H9 (cell line): ENCODE measurements around the gene PARM1. TPM values are rescaled to one million over a fixed set of nuclear protein-coding genes. Genes with fewer than 3 reads are reported as not detected.

ENCODE experiments used
- DNase-seq: peaks from one replicate; pipeline ENCODE4 v3.0.0-alpha.2; 2017
- H2AFZ ChIP-seq: one replicate; pipeline ENCODE4 v1.6.1; 2013; ENCODE audit warnings: mild to moderate bottlenecking, low read length, control low read depth, moderate library complexity
- H2AK5ac ChIP-seq: 2 replicates; pipeline ENCODE4 v1.6.1; 2013; ENCODE audit warnings: low read length, control low read depth, mixed read lengths; ENCODE audit not compliant: insufficient read length
- H2BK120ac ChIP-seq: one replicate; pipeline ENCODE4 v1.6.1; 2013; ENCODE audit warnings: low read depth, mild to moderate bottlenecking, low read length, control low read depth, inconsistent platforms; ENCODE audit not compliant: poor library complexity, severe bottlenecking
- H2BK12ac ChIP-seq: 2 replicates; pipeline ENCODE4 v1.6.1; 2013; ENCODE audit warnings: low read length, control low read depth, mixed read lengths, low read depth; ENCODE audit not compliant: insufficient read length
- H2BK15ac ChIP-seq: 2 replicates; pipeline ENCODE4 v1.6.1; 2013; ENCODE audit warnings: low read depth, low read length, control low read depth
- H2BK20ac ChIP-seq: one replicate; pipeline ENCODE4 v1.6.1; 2013; ENCODE audit warnings: low read depth, mild to moderate bottlenecking, low read length, control low read depth, inconsistent platforms; ENCODE audit not compliant: poor library complexity, severe bottlenecking
- H2BK5ac ChIP-seq: 2 replicates; pipeline ENCODE4 v1.6.1; 2013; ENCODE audit warnings: low read length, control low read depth, mixed read lengths; ENCODE audit not compliant: insufficient read length
- H3K14ac ChIP-seq: 2 replicates; pipeline ENCODE4 v1.6.1; 2013; ENCODE audit warnings: low read length, control low read depth; ENCODE audit not compliant: insufficient read depth
- H3K18ac ChIP-seq: 2 replicates; pipeline ENCODE4 v1.6.1; 2013; ENCODE audit warnings: low read depth, mild to moderate bottlenecking, mixed read lengths, low read length, control low read depth; ENCODE audit not compliant: insufficient read length
- H3K23ac ChIP-seq: 2 replicates; pipeline ENCODE4 v1.6.1; 2013; ENCODE audit warnings: low read length, control low read depth, mixed read lengths, low read depth; ENCODE audit not compliant: insufficient read length
- H3K23me2 ChIP-seq: 2 replicates; pipeline ENCODE4 v1.6.1; 2013; ENCODE audit warnings: low read depth, mild to moderate bottlenecking, mixed read lengths, low read length, control low read depth; ENCODE audit not compliant: insufficient read length, poor library complexity, severe bottlenecking
- H3K27ac ChIP-seq: 2 replicates; pipeline ENCODE4 v1.5.1; 2013; ENCODE audit warnings: low read length, control low read depth, mixed read lengths, low read depth; ENCODE audit not compliant: insufficient read length
- H3K27me3 ChIP-seq: 2 replicates; pipeline ENCODE4 v1.6.1; 2013; ENCODE audit warnings: low read length, control low read depth, inconsistent platforms; ENCODE audit not compliant: insufficient read depth
- H3K4ac ChIP-seq: 2 replicates; pipeline ENCODE4 v1.6.1; 2013; ENCODE audit warnings: low read depth, mild to moderate bottlenecking, control low read depth, inconsistent platforms, low read length, moderate library complexity
- H3K4me1 ChIP-seq: 2 replicates; pipeline ENCODE4 v1.6.1; 2013; ENCODE audit warnings: low read length, control low read depth, inconsistent platforms; ENCODE audit not compliant: insufficient read depth
- H3K4me2 ChIP-seq: 2 replicates; pipeline ENCODE4 v1.6.1; 2013; ENCODE audit warnings: low read length, control low read depth, mixed read lengths; ENCODE audit not compliant: insufficient read length, insufficient read depth
- H3K56ac ChIP-seq: 2 replicates; pipeline ENCODE4 v1.6.1; 2013; ENCODE audit warnings: low read depth, mild to moderate bottlenecking, mixed read lengths, low read length, control low read depth; ENCODE audit not compliant: insufficient read length
- H3K79me1 ChIP-seq: 2 replicates; pipeline ENCODE4 v1.6.1; 2013; ENCODE audit warnings: low read depth, mild to moderate bottlenecking, moderate library complexity, low read length, control low read depth, inconsistent platforms; ENCODE audit not compliant: insufficient read depth, poor library complexity, severe bottlenecking
- H3K79me2 ChIP-seq: 2 replicates; pipeline ENCODE4 v1.6.1; 2013; ENCODE audit warnings: low read length, control low read depth, inconsistent platforms; ENCODE audit not compliant: insufficient read depth
- H3K9ac ChIP-seq: 2 replicates; pipeline ENCODE4 v1.6.1; 2013; ENCODE audit warnings: low read length, control low read depth, mixed read lengths; ENCODE audit not compliant: insufficient read length; ENCODE audit errors: extremely low read depth
- H3K9me3 ChIP-seq: one replicate; pipeline ENCODE4 v1.6.1; 2013; ENCODE audit warnings: low read depth, low read length, inconsistent platforms; ENCODE audit not compliant: control insufficient read depth
- H3T11ph ChIP-seq: one replicate; pipeline ENCODE4 v1.6.1; 2013; ENCODE audit warnings: mild to moderate bottlenecking, low read length, control low read depth, inconsistent platforms
- H4K20me1 ChIP-seq: one replicate; pipeline ENCODE4 v1.6.1; 2013; ENCODE audit not compliant: control insufficient read depth, insufficient read length, insufficient read depth
- H4K5ac ChIP-seq: 2 replicates; pipeline ENCODE4 v1.6.1; 2013; ENCODE audit warnings: low read depth, mild to moderate bottlenecking, mixed read lengths, low read length, control low read depth; ENCODE audit not compliant: insufficient read length
- H4K8ac ChIP-seq: replicated peaks from 2 replicates; pipeline ENCODE4 v1.6.1; 2013; ENCODE audit warnings: low read length, control low read depth, mixed read lengths, low read depth; ENCODE audit not compliant: insufficient read length
- H4K91ac ChIP-seq: 2 replicates; pipeline ENCODE4 v1.6.1; 2013; ENCODE audit warnings: low read depth, mild to moderate bottlenecking, moderate library complexity, mixed read lengths, low read length, control low read depth; ENCODE audit not compliant: insufficient read length
- H3K27ac Mint-ChIP-seq, 3 experiments: 2 replicates in 2 of 3; 3 replicates in 1 of 3; pipeline ENCODE4 v1.8.0; 2020 to 2021; ENCODE audit warnings: mixed read lengths in 3 of 3, mild to moderate bottlenecking in 1 of 3, moderate library complexity in 1 of 3
- H3K27me3 Mint-ChIP-seq: 2 replicates; pipeline ENCODE4 v1.8.0; 2021; ENCODE audit warnings: low read depth, mild to moderate bottlenecking, moderate library complexity, mixed read lengths
- H3K36me3 Mint-ChIP-seq, 3 experiments: 2 replicates in 2 of 3; 3 replicates in 1 of 3; pipeline ENCODE4 v1.8.0; 2020 to 2021; ENCODE audit warnings: low read depth in 3 of 3, mixed read lengths in 3 of 3; ENCODE audit not compliant: insufficient read depth in 1 of 3
- H3K4me1 Mint-ChIP-seq, 2 experiments: 2 replicates each; pipeline ENCODE4 v1.8.0; 2020; ENCODE audit warnings: mixed read lengths in 2 of 2
- H3K4me3 Mint-ChIP-seq, 2 experiments: 2 replicates in 1 of 2; 3 replicates in 1 of 2; pipeline ENCODE4 v1.8.0; 2020 to 2021; ENCODE audit warnings: mild to moderate bottlenecking in 2 of 2, mixed read lengths in 2 of 2, moderate library complexity in 1 of 2
- H3K9me3 Mint-ChIP-seq, 2 experiments: 2 replicates in 1 of 2; 3 replicates in 1 of 2; pipeline ENCODE4 v1.8.0; 2020; ENCODE audit warnings: mild to moderate bottlenecking in 2 of 2, mixed read lengths in 2 of 2, moderate library complexity in 1 of 2
- WGBS: extraction: QIAGEN DNeasy Blood & Tissue Kit; methylation state at CpG from one replicate; pipeline ENCODE4 v1.1.7; 2013; ENCODE audit warnings: missing lambda C conversion rate, low lambda C conversion rate, mixed read lengths; ENCODE audit not compliant: insufficient read length; ENCODE audit errors: extremely low coverage; 5-methylcytosine and 5-hydroxymethylcytosine counted together
- total RNA-seq: library from RNA; stranded (reverse); gene quantifications from 2 replicates; pipeline ENCODE4 v1.2.1, GENCODE V29; 2021
- TF ChIP-seq, protein P1 (sequence below): fragments of 200-600 bp; sonication (generic); conservative IDR thresholded peaks from 3 replicates; pipeline ENCODE4 v1.8.0; 2021; ENCODE audit warnings: antibody characterized with exemption, mild to moderate bottlenecking

Gene PARM1
- total RNA-seq, 1 experiment from 2014 or later, result 2.0 TPM

DNA sequence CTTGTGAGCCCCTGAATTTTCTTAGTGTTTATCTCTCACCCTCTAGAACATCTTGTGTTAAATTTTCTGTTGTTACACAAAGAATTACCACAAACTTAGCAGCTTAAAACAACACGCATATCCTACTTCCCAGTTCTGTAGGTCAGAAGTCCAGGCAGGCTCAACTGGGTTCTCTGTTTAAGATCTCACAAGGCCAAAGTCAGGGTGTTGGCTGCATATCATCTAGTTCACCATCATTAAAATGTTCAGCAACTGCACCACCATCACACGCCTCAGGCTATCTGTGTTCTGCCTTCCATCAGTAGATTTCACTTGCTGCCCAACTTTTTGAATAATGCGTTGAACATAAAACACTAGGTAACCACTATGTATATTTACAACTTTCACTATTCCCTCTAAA, 130.5 kb downstream of the PARM1 start:
- no CpG with 5 or more reads among the region's 3 CpGs for WGBS
- H3K27ac ChIP-seq, result no peak overlapping the region
- H3K4me2 ChIP-seq, result no peak overlapping the region
- no peaks in the 10 kb centered on the region for H3K9me3 Mint-ChIP-seq
- H3K9ac ChIP-seq, result no peak overlapping the region
- H3K36me3 Mint-ChIP-seq, result no peaks in the 10 kb centered on the region
- no peak overlapping the region for H4K8ac ChIP-seq
- H4K91ac ChIP-seq, result no peak overlapping the region
- no peaks in the 10 kb centered on the region for H4K20me1 ChIP-seq
- no peak overlapping the region for H3K18ac ChIP-seq
- no peaks in the 10 kb centered on the region for H3K79me2 ChIP-seq
- H3K27me3 ChIP-seq, result no peaks in the 10 kb centered on the region
- no peaks in the 10 kb centered on the region for H3K27me3 Mint-ChIP-seq
- H2BK15ac ChIP-seq, result no peak overlapping the region
- H2AK5ac ChIP-seq, result no peak overlapping the region
- H3K4me1 Mint-ChIP-seq, result no peaks in the 10 kb centered on the region
- H4K5ac ChIP-seq, result no peak overlapping the region
- no peak overlapping the region for H2AFZ ChIP-seq
- H2BK12ac ChIP-seq, result no peak overlapping the region
- H3K23ac ChIP-seq, result no peak overlapping the region
- H3K4me1 ChIP-seq, result no peaks in the 10 kb centered on the region
- no peak overlapping the region for H2BK5ac ChIP-seq
- no peak overlapping the region for H3K4me3 Mint-ChIP-seq
- TF ChIP-seq, protein P1, sequence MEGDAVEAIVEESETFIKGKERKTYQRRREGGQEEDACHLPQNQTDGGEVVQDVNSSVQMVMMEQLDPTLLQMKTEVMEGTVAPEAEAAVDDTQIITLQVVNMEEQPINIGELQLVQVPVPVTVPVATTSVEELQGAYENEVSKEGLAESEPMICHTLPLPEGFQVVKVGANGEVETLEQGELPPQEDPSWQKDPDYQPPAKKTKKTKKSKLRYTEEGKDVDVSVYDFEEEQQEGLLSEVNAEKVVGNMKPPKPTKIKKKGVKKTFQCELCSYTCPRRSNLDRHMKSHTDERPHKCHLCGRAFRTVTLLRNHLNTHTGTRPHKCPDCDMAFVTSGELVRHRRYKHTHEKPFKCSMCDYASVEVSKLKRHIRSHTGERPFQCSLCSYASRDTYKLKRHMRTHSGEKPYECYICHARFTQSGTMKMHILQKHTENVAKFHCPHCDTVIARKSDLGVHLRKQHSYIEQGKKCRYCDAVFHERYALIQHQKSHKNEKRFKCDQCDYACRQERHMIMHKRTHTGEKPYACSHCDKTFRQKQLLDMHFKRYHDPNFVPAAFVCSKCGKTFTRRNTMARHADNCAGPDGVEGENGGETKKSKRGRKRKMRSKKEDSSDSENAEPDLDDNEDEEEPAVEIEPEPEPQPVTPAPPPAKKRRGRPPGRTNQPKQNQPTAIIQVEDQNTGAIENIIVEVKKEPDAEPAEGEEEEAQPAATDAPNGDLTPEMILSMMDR, result no peak
- H3K4ac ChIP-seq, result no peak overlapping the region
- no peak overlapping the region for H2BK120ac ChIP-seq
- no peak overlapping the region for H3K14ac ChIP-seq
- DNase-seq, result no peak
- no peaks in the 10 kb centered on the region for H3K9me3 ChIP-seq
- no peak overlapping the region for H2BK20ac ChIP-seq
- no peak overlapping the region for H3T11ph ChIP-seq
- H3K23me2 ChIP-seq, result no peaks in the 10 kb centered on the region
- H3K27ac Mint-ChIP-seq, result no peak overlapping the region
- no peak overlapping the region for H3K56ac ChIP-seq
- H3K79me1 ChIP-seq, result no peaks in the 10 kb centered on the region
